Measurements from ENCODE around the gene JPH4.
A peak's percentile ranks its signal among the peaks of the same experiment; 100 is the strongest.
"Not testable (repeated sequence)": the region's sequence is repeated elsewhere in the genome, so short reads cannot be mapped to it uniquely, and the experiment has no call there.

The JPH4 gene

DNA sequence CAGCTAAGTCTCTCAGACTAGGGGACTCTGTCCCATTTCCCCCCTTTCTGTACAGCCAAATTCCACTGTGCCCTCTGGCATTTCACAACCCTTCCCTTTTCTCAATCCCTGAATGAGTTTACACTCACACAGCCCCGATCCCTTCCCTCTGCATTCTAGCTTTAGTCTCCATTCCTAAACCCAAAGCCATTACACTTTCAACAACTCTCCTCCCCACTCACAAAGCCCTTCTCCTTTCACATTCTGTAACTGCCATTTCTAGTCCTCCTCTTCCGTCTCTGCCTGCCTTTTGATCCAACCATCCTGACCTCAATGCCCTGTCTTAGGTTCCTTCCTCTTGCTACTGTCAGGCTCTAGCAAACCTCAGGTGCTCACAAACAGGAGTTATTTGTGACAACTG, 30.7 kb downstream of the JPH4 start:
- DNase-seq (ENCODE audit: low read depth), result no peak

DNA sequence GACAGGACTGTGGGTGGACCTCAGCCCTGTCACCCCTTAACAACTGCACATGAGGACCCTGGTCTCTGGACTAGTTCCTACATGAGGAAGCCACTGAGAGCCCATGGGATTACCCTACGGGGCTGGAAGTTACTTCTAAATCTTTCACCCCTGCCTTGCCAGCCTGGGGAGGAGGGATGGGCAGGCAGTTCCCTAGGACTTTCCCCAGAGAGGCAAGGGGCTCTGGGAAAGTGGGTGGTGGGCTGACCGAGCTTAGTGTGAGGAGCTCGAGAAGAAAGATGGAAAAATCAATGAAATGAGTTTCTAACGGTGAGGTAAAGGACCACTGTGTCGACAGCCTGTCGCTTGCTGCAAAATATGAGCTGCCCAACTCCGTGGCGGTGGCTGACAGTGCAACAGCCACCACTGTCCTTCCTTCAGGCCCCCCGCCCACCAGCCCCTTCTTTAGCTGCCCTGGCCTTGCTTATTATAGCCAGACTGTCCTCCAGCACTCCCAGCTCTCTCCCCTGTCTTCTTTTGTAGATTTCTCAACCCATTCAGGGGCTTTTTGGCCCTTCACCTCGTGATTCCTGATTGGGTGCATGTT, 32.0 kb downstream of the JPH4 start:
- no peak for DNase-seq (ENCODE audit: low read depth)

DNA sequence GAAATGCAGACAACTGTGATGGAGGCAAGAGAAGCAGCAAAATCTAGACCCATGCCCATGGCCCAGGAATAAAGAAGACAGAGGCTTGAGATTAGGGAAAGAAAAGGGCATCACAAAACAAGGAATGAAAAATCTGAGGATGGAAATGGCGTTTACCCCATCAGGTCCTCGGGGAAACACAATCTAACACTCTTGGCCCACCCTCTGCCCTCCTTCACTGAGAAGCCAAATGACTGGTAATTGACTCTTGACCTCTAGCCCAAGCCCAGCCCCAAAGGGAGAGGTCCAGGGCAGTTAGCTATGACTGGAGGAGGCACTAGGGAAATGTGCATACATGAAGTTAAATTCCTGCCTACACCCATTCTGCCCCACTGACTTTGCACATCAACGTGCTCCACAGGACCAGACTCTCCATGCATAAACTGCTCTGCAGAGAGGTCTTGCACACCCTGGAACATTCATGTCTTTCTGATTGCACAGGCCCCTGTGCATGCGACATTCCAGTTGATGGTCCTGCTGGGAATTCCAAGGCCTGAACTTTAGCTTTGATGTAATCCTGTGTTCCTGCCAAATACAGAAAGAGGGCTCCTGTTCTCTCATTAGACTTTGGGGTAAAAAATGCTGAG, 32.7 kb downstream of the JPH4 start:
- DNase-seq (ENCODE audit: low read depth), result no peak

DNA sequence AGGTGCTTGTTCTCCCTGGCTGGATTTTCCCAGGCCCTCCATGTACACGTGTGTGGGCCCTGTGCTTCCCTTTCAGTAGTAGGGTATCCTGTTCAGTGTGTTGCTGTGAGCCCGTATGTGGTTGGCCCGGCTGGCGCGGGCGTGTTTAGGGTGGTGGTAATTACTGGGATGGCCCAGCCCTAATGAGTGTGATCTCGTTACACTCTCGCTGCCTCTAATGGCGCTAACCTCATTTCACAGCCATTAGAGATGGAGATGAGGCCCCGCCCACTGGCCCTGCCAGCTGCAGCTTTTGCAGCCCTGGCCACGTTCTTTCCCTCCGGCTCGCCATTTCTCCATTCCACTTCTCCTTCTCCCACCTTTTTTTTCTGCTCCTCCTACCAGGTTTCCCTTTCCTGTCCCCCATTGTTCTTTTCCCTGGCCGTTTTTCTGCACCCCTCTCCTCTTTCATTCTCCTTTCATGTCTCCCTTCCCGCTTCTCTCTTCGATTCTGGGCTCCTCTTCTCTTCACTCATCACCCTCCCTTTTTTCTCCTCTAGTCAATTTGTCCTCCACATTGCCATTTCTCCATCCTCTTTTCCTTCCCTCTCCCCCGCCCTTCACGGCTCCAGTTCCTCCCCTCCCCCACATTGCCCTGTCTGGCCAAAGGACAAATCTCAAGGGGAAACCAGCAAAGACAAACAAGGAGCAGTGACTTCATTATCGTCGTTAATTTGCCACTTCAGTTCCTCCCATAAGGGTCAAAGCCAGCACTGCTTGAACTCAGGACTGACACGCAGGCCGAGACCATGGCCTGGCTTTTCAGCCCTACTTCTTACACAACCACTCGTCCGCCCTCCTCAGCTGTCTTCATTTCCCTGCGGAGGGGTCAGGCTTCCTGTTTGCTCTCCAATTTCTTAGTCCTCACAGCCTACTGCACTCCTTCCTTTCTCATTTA, 33.8 kb downstream of the JPH4 start:
- no peak for DNase-seq (ENCODE audit: low read depth)

DNA sequence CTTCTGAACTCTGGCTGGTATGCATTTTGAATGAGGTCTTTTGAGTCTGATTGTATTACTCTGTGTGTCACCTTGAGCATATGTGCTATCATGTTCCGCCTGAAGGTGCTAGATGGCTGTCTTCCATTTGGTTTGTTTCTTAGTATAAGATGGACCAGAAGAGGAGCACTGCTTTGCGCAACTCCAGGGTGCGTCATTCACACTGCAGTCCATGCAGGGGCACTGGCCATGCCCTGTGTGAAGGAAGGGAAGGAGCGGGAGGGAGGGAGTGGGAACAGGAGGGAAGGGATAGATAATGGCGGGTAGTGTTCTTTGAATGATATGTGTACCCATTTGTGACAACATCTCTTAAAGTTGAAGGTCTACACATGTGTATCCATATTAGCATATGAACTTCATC, 35.2 kb downstream of the JPH4 start:
- no peak for DNase-seq (ENCODE audit: low read depth)

DNA sequence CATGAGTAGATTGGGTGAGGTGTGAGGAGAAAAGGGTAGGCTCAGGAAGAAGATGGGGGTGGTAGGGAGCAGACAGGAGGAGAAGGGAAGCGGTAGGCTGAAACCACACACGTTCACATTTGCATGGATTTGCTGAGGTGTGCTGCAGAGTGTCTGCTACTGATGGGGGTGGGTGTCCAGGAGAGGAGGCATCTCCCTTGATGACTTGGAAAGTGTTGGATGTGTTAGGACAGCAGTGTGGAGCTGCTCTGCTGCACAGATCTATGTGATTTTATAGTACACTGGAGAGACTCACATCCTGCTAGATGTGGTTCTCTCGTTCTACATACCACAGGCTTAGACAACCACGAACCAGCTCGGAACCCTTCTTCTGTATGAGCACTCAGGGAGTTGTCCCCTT, 36.3 kb downstream of the JPH4 start:
- DNase-seq (ENCODE audit: low read depth), result no peak

DNA sequence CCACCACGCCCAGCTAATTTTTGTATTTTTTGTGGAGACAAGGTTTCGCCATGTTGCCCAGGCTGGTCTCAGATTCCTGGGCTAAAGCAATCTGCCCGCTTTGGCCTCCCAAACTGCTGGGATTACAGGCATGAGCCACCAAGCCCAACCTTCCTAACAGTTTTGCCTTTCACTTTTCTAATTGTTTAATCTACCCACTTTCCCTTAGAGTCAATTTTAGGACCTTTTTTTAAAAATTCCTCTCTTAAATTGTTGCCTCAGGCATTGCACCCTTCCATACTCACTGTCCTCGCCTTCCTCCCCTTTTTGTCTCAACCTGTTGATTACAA, 38.5 kb downstream of the JPH4 start:
- DNase-seq (ENCODE audit: low read depth), result no peak

DNA sequence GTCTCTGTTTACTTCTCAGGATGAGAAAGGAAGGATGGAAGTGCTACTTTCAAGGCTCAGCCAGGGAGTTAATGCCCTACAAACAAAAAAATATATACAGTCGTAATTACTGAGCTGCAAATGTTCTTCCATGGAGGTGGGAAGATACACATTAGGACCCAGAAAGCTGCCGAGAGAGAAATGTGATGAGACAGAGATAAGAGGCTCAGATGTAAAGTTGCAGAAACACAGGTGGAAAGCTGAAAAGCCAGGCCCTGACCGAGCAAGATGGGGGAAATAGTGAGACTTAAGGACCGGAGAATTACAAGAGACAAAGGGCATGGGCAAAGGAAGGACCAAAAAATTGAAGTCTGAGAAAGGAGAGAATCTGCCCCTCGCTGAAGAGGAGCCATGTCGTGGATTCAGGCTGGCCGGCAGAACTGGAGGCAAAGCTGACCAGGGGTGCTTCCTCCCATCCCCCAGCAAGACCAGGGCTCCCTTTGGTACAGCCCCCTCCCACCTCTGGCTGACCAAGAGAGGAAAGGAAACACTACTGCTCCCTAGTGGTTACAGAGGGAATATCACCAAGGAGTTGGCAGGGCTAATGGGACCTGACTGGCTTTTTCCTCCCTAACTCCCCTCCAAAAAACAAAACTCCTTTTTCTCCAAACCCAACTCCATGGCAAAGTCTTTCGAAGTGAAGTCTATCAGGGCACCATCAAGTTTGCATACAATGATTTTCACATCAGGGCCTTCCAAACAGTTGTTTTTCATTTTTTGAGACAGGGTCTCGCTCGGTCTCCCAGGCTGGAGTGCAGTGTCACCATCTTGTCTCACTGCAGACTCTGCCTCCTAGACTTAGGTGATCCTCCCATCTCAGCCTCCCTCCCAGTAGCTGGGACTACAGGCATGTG, 39.1 kb downstream of the JPH4 start:
- DNase-seq (ENCODE audit: low read depth), result peak; percentile 31

DNA sequence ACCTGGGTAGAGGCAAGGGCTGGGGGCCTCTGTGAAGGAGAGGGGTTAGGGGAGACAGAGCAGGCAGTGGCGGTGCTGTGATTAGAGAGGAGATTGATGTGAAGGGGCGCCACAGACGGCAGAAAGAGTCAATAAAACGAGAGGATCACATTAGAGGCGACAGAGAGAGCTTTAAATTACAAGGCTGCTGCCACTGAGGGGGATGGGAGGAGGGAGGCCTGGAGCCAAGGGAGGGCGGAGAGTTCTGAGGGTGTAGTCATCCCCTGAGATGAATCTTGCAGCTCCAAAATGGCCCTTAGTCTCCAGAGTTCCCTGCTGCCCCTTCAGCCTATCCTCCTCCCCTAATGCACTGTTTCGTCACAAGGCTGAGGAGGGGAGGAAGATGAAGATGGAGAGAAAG, 39.8 kb downstream of the JPH4 start:
- no peak for DNase-seq (ENCODE audit: low read depth)

DNA sequence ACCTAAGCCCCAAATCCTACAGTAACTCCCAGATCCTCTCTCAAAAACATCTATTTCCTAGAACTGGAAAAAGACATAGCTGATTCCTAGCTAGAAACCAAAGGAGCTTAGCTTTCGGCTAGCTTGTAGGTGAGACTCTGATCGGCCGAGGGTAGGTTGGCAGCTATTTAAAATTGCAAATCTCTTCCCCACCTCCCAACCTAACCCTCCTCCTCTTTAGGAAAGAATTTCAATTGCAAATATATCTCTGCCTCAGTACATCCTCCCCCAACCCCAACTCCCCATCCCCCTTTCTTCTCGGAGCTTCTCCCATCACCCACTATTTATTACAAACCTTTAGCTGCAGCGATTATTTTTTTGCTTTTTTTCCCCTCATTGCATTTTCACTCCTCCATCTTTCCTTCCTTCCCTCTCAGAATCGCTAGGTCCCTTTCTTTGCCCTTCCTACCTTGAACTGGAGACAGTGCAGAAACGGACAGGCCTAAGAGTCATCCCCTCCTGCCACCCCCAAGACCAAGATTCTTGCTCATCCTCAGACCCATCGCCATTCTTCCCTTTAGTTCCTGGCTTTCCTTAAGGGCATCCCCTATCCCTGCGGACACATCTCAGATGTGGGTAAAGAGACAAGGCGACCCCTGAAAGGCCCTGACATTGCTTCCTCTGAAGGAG, 40.4 kb downstream of the JPH4 start:
- no peak for DNase-seq (ENCODE audit: low read depth)

DNA sequence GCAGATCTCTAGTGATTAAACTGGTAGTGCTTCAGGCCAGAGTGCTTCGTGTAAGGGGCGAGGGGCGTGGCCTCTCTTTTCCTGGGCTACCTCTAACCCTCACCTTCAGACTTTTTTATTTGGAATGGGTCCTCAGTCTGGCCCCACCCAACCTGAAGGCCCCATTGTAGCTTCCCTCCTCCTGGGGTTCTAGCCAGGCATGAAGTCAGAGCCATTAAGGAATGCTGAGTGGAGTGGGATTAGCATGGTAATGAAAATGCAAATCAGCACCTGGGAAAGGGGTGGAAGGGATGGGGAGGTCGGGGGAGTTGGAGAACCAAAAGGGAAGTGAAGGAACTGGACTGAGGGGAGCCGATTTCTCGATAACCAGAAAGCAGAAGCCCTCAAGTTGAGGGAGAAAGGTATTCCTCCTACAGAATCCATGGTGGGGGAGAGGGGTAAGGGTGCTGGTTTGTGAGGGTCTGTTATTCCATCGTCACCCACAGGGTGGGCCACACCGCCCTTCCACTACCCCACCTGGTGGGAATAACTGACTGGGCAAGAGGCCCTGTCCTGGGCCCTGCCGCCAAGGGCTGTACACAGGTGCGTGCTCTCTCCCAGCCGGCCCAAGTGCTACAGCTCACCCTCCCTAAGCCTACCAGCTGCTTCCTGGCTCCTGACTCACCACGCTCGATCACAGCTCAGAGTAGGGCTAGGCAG, 41.1 kb downstream of the JPH4 start:
- no peak for DNase-seq (ENCODE audit: low read depth)

DNA sequence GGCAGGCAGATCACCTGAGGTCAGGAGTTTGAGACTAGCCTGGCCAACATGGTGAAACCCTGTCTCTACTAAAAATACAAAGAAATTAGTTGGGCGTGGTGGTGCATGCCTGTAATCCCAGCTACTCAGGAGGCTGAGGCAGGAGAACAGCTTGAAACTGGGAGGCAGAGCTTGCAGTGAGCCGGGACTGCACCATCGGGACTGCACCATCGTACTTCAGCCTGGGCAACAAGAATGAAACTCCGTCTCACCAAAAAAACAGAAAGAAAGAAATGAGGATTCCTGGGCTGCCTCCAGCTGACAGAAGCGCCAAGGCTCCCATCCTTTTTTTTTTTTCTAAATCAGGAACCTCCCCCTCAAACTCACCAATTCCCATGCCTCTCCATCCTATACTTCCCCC, 41.7 kb downstream of the JPH4 start:
- not testable (repeated sequence) for DNase-seq (ENCODE audit: low read depth)

DNA sequence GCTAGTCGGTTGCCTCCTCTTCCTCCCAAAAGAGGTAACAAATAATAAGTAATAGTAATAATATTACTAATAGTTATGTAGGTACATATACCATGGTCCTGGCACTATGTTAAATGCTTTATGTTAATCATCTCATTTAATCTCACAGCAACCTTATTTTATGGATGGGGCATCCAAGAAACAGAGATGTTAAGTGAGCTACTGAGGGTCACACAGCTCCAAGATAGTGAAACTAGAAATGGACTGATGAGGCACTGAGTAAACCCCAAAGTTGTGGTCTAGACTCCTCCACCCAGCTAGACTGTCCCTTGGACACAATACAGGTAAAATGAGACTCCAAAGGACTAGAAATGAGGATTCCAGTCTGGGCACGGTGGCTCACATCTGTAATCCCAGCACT, 42.1 kb downstream of the JPH4 start:
- DNase-seq (ENCODE audit: low read depth), result no peak

DNA sequence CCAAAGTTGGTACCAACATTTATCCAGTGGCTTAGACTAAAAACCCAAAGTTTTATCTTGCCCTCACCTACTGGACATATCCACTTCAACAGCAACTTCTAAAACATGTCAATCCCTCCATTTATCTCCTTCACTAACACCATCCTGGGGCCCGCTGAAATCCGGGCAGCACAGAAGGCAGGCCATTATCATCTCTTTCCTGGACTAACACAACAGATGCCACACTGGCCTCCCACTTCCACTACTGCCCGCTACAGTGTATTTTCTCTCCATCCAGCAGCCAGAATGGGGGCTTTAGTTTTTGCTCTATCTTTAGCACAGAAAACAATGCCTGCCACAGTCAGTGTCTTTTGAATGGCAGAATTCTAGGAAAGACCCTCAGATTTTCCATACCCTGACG, 42.6 kb downstream of the JPH4 start:
- DNase-seq (ENCODE audit: low read depth), result no peak

DNA sequence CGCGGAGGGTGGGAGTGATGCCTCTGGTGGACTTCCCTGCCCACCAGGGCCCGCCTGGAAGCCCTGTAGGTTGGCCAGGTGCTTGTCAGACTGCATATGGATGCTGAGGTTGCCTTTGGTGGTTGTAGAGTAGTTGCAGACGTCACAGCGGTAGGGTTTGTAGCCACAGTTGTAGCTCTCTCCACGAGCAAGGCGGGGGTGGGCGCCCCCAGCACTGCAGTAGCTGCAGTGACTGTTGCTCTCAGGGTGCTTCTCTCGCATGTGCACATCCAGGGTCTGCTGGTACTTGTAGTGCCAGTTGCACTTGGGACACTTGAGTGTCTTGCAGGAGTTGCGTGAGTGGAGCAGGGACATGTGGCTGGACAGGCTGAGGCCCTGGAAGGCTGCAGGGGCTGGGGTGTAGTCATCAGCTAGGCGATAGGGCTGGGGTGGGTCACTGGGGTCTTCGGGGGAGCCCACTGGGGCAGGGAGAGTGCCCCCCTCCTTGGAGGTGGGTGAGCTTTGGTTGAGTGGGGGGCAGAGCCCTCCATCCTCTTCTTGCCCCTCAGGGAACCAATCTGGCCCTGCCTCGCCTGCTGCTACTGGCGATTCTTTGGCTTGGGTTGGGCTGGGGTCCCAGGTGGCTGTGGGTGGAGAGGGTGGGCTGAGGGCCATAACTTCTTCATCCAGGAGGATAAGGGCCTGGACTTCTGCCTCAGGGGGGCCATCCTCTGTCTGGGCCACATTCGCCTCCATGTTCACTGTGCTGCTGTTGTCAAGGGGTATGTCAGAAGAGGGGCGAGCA, 44.7 kb downstream of the JPH4 start:
- DNase-seq (ENCODE audit: low read depth), result no peak

DNA sequence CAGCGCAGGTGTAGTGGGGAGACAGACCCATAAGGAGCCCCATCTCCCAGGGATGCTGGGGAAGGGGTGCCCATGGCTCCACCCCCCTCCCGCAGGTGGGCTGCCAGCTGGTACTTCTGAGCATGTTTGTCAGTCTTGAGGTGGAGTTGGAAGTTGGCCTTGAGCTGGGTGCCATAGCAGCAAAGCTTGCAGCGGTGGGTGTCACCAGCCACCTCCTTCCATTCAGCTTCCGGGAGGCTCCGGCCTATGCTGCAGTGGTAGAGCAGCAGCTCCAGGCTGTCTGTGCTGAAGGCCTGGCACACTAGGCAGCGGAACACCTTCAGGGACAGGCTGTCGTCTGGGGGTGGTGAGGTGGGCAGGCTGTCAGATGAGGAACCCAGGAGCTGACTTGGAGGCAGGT, 45.9 kb downstream of the JPH4 start:
- DNase-seq (ENCODE audit: low read depth), result no peak

DNA sequence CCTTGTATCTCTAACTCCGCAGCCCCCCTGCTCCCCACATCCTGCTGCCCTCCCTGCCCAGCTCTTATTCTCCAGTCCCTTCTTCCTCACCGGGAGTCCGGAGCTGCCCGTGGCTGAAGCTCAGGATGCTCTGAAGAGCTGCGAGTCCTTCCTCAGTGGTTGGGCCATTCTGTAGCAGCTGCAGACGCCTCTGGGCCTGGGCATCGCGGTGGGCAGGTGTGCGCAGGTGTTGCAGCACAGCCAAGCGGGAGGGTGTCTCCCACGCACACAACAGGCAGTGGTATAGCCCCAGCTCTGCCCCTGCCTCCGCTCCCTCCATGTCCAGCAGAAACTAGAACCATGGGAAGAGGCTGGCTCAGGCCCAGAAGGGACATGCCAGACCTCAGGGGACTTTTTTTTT, 47.2 kb downstream of the JPH4 start:
- DNase-seq (ENCODE audit: low read depth), result no peak

DNA sequence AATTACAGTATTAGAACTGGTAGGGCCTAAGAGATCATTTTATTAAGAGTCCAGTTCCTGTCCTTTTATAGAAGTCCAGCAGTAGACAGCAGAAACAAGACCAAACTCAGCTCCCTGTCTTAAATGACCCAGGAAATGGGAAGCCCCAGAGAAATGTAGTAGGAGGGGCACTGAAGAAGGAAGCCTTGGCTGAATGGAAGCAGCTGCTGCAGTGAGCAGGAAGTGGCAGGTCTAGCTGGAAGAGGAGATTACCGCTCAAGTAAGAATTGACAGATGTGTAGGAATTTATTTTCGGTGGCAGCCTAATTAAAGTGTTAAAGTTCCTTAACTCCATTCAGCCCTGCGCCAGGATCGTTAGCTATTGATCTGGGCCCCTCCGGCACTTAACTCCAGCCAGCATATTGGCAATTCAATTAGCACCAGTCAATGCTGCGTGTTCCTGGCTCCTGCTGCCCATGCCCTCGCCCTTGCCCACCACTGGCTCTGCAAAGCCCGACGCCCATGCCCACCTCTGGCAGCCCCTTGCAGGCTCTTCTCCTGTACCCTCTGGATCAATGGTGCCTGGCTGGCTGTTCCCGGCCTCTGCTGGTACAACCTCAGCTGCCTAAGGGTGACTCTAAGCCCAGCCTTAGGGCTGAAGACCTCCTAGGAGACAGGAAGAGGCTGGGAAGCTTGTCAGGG, 48.1 kb downstream of the JPH4 start:
- no peak for DNase-seq (ENCODE audit: low read depth)

DNA sequence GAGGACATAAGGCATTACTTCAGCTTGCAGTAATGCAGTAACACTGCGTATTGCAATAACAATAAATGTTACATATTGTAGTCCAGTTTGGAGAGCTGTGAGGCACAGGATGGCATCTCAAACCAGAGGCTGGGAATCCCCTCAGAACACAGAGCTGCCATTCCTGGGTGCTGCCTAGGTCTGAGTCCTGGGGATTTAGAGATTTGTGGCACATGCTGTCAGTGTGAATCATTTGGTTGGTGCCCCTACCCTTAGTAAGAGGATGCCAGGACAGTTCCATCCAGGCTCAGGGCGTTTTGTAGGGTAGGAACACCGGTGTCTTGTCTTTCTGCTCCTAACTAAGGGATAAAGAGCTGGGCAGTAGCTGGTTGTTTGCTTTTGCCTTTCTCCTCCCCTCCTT, 49.6 kb downstream of the JPH4 start:
- DNase-seq (ENCODE audit: low read depth), result no peak

DNA sequence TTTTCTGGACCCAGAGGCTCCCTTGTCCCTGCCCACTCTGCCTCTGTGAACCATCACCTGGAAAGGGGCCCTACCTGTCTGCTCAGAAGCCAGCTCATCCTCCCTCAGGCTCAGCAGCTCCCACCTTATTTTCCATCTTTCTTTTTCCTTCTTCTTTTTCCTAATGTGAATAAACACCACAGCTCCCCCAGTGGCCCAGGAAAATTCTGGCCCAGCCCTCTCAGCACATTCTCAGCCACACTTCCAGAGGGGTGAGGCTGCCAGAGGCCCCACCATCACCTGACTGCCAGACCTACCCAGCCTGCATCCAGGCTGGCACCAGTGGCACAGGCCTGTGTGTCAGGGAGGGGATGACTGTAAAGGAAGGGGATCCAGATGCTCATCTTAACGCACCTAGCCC, 50.0 kb downstream of the JPH4 start:
- no peak for DNase-seq (ENCODE audit: low read depth)
